A549 (cell line): ENCODE data around the gene PIAS4. TPM values are rescaled to one million over a fixed set of nuclear protein-coding genes. Genes with fewer than 3 reads are reported as not detected.

Experiments used
- ATAC-seq, 2 experiments: fragments of 200-7000 bp in 1 of 2; fragments of >200 bp in 1 of 2; cut with Nextera tagmentation in 1 of 2; cut with Tn5 transposase in 1 of 2; 3 replicates each; pipeline versions ENCODE4 v1.8.0 to v1.9.1; 2018 to 2020; ENCODE audit warnings: mild to moderate bottlenecking in 1 of 2, moderate library complexity in 1 of 2
- CTCF ChIA-PET: fragments of 300-600 bp; sonication (Branson Sonifier 250); formaldehyde crosslinking; extraction: SDS; loops from one replicate; lab custom pipeline; 2021; ENCODE audit warnings: antibody characterized with exemption, inconsistent platforms; lab: Yijun Ruan, JAX
- POLR2A ChIA-PET: fragments of 350-600 bp; formaldehyde crosslinking; extraction: SDS; loops from one replicate; lab custom pipeline; 2021; ENCODE audit warnings: antibody characterized with exemption, inconsistent platforms; lab: Yijun Ruan, JAX
- DNase-seq, 2 experiments: peaks; one replicate each; pipeline versions ENCODE4 v3.0.0 to v3.0.0-alpha.2; 2011 to 2016; ENCODE audit warnings: low read depth in 1 of 2, low spot score in 1 of 2
- FAIRE-seq: peaks from 2 replicates; lab custom pipeline; 2011; peaks lifted over from hg19 to GRCh38; lab: Jason Lieb, UNC
- H3K27ac ChIP-seq, 2 experiments: fragments of >200 bp; sonication (Bioruptor Twin); formaldehyde crosslinking; 3 replicates each; pipeline ENCODE4 v1.5.1; 2016 to 2017
- H3K4me1 ChIP-seq: fragments of >200 bp; sonication (Bioruptor Twin); formaldehyde crosslinking; 3 replicates; pipeline ENCODE4 v1.6.1; 2016
- H3K4me2 ChIP-seq: fragments of >200 bp; sonication (Bioruptor Twin); formaldehyde crosslinking; 3 replicates; pipeline ENCODE4 v1.6.1; 2016
- H3K4me3 ChIP-seq: fragments of >200 bp; sonication (Bioruptor Twin); formaldehyde crosslinking; 3 replicates; pipeline ENCODE4 v1.5.1; 2016
- H3K9me3 ChIP-seq: fragments of >200 bp; sonication (Bioruptor Twin); formaldehyde crosslinking; 3 replicates; pipeline ENCODE4 v1.6.1; 2016
- BCL3 ChIP-seq: fragments of >200 bp; sonication (Bioruptor Twin); formaldehyde crosslinking; IDR thresholded peaks from 3 replicates; pipeline ENCODE4 v1.6.1; 2016
- BHLHE40 ChIP-seq: IDR thresholded peaks from 2 replicates; pipeline ENCODE4 v1.6.1; 2012; ENCODE audit warnings: low read depth, low read length, inconsistent platforms
- CEBPB ChIP-seq, 2 experiments: fragments of >200 bp in 1 of 2; sonication (Bioruptor Twin) in 1 of 2; formaldehyde crosslinking in 1 of 2; IDR thresholded peaks; 2 replicates each; pipeline ENCODE4 v1.6.1; 2012 to 2016
- CHD2 ChIP-seq: fragments of 150-350 bp; IDR thresholded peaks from 2 replicates; pipeline ENCODE4 v1.6.1; 2014; ENCODE audit warnings: low read length; ENCODE audit not compliant: partially characterized antibody
- E2F6 ChIP-seq: IDR thresholded peaks from 2 replicates; pipeline ENCODE4 v1.6.1; 2012; ENCODE audit warnings: low read depth, borderline replicate concordance
- EP300 ChIP-seq, 2 experiments: fragments of >200 bp; sonication (Bioruptor Twin); formaldehyde crosslinking; IDR thresholded peaks; 2 replicates in 1 of 2; 3 replicates in 1 of 2; pipeline ENCODE4 v1.6.1; 2016 to 2017
- FOXS1 ChIP-seq: fragments of 250-450 bp; sonication (Bioruptor Pico); IDR thresholded peaks from 2 replicates; pipeline ENCODE4 v1.5.0; 2020; ENCODE audit warnings: mild to moderate bottlenecking, moderate library complexity
- HDAC2 ChIP-seq: fragments of 200-600 bp; sonication (generic); IDR thresholded peaks from 2 replicates; pipeline ENCODE4 v1.6.1; 2016
- HEYL ChIP-seq: fragments of 250-450 bp; sonication (Bioruptor Pico); IDR thresholded peaks from 2 replicates; pipeline ENCODE4 v1.8.0; 2021; ENCODE audit warnings: mild to moderate bottlenecking, moderate library complexity
- HOXB13 ChIP-seq: fragments of 250-450 bp; sonication (Bioruptor Pico); IDR thresholded peaks from 2 replicates; pipeline ENCODE4 v1.5.0; 2020; ENCODE audit warnings: low read depth, mild to moderate bottlenecking, moderate library complexity
- HOXB5 ChIP-seq: fragments of 250-450 bp; sonication (Bioruptor Pico); IDR thresholded peaks from 2 replicates; pipeline ENCODE4 v1.5.0; 2020; ENCODE audit warnings: mild to moderate bottlenecking, moderate library complexity
- JUNB ChIP-seq: fragments of >200 bp; sonication (Bioruptor Twin); formaldehyde crosslinking; IDR thresholded peaks from 2 replicates; pipeline ENCODE4 v1.6.1; 2016
- MYC ChIP-seq: IDR thresholded peaks from 2 replicates; pipeline ENCODE4 v1.6.1; 2012; ENCODE audit warnings: mild to moderate bottlenecking, inconsistent platforms, low read length, improper control_type of control experiment, borderline replicate concordance
- NPAS2 ChIP-seq: fragments of 250-450 bp; sonication (Bioruptor Pico); IDR thresholded peaks from 2 replicates; pipeline ENCODE4 v1.8.0; 2022; ENCODE audit warnings: mild to moderate bottlenecking, moderate library complexity, borderline replicate concordance
- POLR2A ChIP-seq: IDR thresholded peaks from 2 replicates; pipeline ENCODE4 v1.6.1; 2012; ENCODE audit warnings: mild to moderate bottlenecking, low read length
- RAD21 ChIP-seq, 2 experiments: fragments of >200 bp in 1 of 2; sonication (Bioruptor Twin) in 1 of 2; formaldehyde crosslinking in 1 of 2; IDR thresholded peaks in 1 of 2; conservative IDR thresholded peaks in 1 of 2; 2 replicates in 1 of 2; 3 replicates in 1 of 2; pipeline ENCODE4 v1.6.1; 2012 to 2018; ENCODE audit warnings: inconsistent platforms in 1 of 2
- USF2 ChIP-seq: fragments of 450-650 bp; IDR thresholded peaks from 2 replicates; pipeline ENCODE4 v1.6.1; 2014; ENCODE audit warnings: antibody characterized with exemption
- WGBS: methylation state at CpG from one replicate; pipeline ENCODE4 v1.1.6; 2017; ENCODE audit errors: missing lambda C conversion rate; 5-methylcytosine and 5-hydroxymethylcytosine counted together
- polyA plus RNA-seq, 4 experiments: library from polyadenylated mRNA; depleted of rRNA in 3 of 4; stranded (reverse); fragments of >200 nt; fragmentation: RNase III in 1 of 4; extraction: RNeasy Plus Mini Kit Qiagen cat#74134 plus additional on column Dnase treatment in 1 of 4; gene quantifications; 2 replicates in 3 of 4; 3 replicates in 1 of 4; pipeline ENCODE4 v1.2.3, GENCODE V29; 2011 to 2017

Gene PIAS4
- polyA plus RNA-seq, 2 of the 4 experiments (the other 2 are of a cell fraction): 5.2 to 12.8 TPM

GRCh38 chr19:4012975-4013634 is 5.6 kb downstream of the PIAS4 start:
- no peak for ATAC-seq
- 94% methylated on average over 29 of the region's 33 CpGs for WGBS
- Histone ChIP-seq H3K4me2 (no peak overlapping the region), H3K4me3 (no peak overlapping the region), H3K27ac (no peak overlapping the region), H3K4me1 (peaks cover 8% of the 10 kb centered on the region; the same call in 1 of the 3 replicates), H3K9me3 (no peaks in the 10 kb centered on the region)
- CTCF ChIA-PET: interaction anchor here (0.7 kb wide), 1 partner anchor 126 kb away, joined by 3 read pairs; no protein-coding TSS in a partner anchor
- FAIRE-seq: no peak
- no peak for TF ChIP-seq POLR2A
- POLR2A ChIA-PET: no interaction called here
- no peak for DNase-seq

- no peak overlapping the region for H3K4me3 ChIP-seq
- no peaks in the 10 kb centered on the region for H3K9me3 ChIP-seq
- ChIA-PET CTCF (interaction anchor here (0.7 kb wide), 1 partner anchor 125 kb away, joined by 3 read pairs; no protein-coding TSS in a partner anchor), POLR2A (no interaction called here)
- H3K27ac ChIP-seq: no peak overlapping the region
- ATAC-seq (no peak), FAIRE-seq (no peak), DNase-seq (no peak)
- WGBS: 94% methylated on average over 13 of the region's 20 CpGs
- TF ChIP-seq HOXB5 (CRISPR knock-in tag) (no peak), FOXS1 (CRISPR knock-in tag) (no peak), RAD21 (conservative IDR thresholded peaks at IDR 0.05 in 1 of 2, IDR thresholded peaks at IDR 0.05 in 1 of 2) (no peak), USF2 (no peak), POLR2A (no peak)
- H3K4me2 ChIP-seq: no peak overlapping the region
- H3K4me1 ChIP-seq: peaks cover 3% of the 10 kb centered on the region; the same call in 1 of the 3 replicates
These were observed 6.5 kb downstream of the PIAS4 start for GRCh38 chr19:4013886-4014540.

- CTCF ChIA-PET: no interaction called here
- Histone ChIP-seq H3K4me2 (no peak overlapping the region), H3K9me3 (no peaks in the 10 kb centered on the region)
- FAIRE-seq: no peak
- TF ChIP-seq CHD2 (no peak), USF2 (no peak), BHLHE40 (no peak), HDAC2 (no peak), JUNB (no peak), HOXB13 (no peak), NPAS2 (no peak), CEBPB (IDR thresholded peaks at IDR 0.05) (no peak), MYC (no peak), HEYL (CRISPR knock-in tag) (no peak), HOXB5 (CRISPR knock-in tag) (no peak), FOXS1 (CRISPR knock-in tag) (no peak), EP300 (IDR thresholded peaks at IDR 0.05) (no peak), E2F6 (no peak), BCL3 (no peak)
- TF ChIP-seq, all 56 proteins: peak for 0
- 59% methylated on average over 9 of the region's 25 CpGs for WGBS
- POLR2A ChIA-PET: no interaction called here
- peak; percentile 32 to 67; a peak in 3 of 6 replicates for ATAC-seq
- no peak overlapping the region for H3K27ac ChIP-seq
- DNase-seq: no peak
- H3K4me1 ChIP-seq: no peaks in the 10 kb centered on the region
- no peak overlapping the region for H3K4me3 ChIP-seq
These were observed 7.3 kb downstream of the PIAS4 start for GRCh38 chr19:4014541-4015491.
